Activated CD4-positive, alpha-beta memory T cell treated with anti-CD3 and anti-CD28 coated beads for 36 hours (primary cell): Measurements from ENCODE around the gene PIGN. TPM values are rescaled to one million over a fixed set of nuclear protein-coding genes. Genes with fewer than 3 reads are reported as not detected.

ENCODE experiments used
- CTCF ChIA-PET: fragments of 350-600 bp; sonication (Branson Sonifier 250); formaldehyde crosslinking; loops from one replicate; lab custom pipeline; 2021; ENCODE audit warnings: antibody characterized with exemption, inconsistent platforms; lab: Charles Lee
- POLR2A ChIA-PET: fragments of 350-600 bp; sonication (Branson Sonifier 250); formaldehyde crosslinking; loops from one replicate; lab custom pipeline; 2021; ENCODE audit warnings: antibody characterized with exemption; lab: Charles Lee
- DNase-seq: peaks from one replicate; pipeline ENCODE4 v3.0.0-alpha.2; 2020
- H3K27ac Mint-ChIP-seq: one replicate; pipeline ENCODE4 v1.8.0; 2021; ENCODE audit warnings: mixed read lengths
- H3K27me3 Mint-ChIP-seq: one replicate; pipeline ENCODE4 v1.8.0; 2021; ENCODE audit warnings: mixed read lengths
- H3K36me3 Mint-ChIP-seq: one replicate; pipeline ENCODE4 v1.8.0; 2021; ENCODE audit warnings: mixed read lengths
- H3K4me1 Mint-ChIP-seq: one replicate; pipeline ENCODE4 v1.8.0; 2021; ENCODE audit warnings: low read depth, mixed read lengths
- H3K4me3 Mint-ChIP-seq: one replicate; pipeline ENCODE4 v1.8.0; 2021; ENCODE audit warnings: mild to moderate bottlenecking, mixed read lengths
- H3K9me3 Mint-ChIP-seq: one replicate; pipeline ENCODE4 v1.8.0; 2021; ENCODE audit warnings: mixed read lengths
- intact Hi-C: fragments of 100-400 bp; cut with micrococcal nuclease; formaldehyde crosslinking; loops from one replicate; pipeline ENCODE4 v1.15.1; 2023
- total RNA-seq, 2 experiments: library from RNA; stranded (reverse); gene quantifications; one replicate each; pipeline ENCODE4 v1.2.3, GENCODE V29; 2021

PIGN gene
- total RNA-seq, 2 experiments from 2014 or later = 26.2 to 27.8 TPM

- ChIA-PET CTCF (no interaction called here), POLR2A (no interaction called here)
- intact Hi-C loops = no loop called here
Measured at GRCh38 chr18:62024983-62025382, 161.9 kb downstream of the PIGN start.

GRCh38 chr18:62023536-62023935 lies 163.3 kb downstream of the PIGN start:
- Mint-ChIP-seq H3K27ac (no peak overlapping the region), H3K27me3 (peaks cover 4% of the 10 kb centered on the region), H3K9me3 (no peaks in the 10 kb centered on the region), H3K4me3 (no peak overlapping the region), H3K4me1 (no peaks in the 10 kb centered on the region), H3K36me3 (no peaks in the 10 kb centered on the region)
- ChIA-PET CTCF (no interaction called here), POLR2A (no interaction called here)
- DNase-seq = no peak
- intact Hi-C loops = no loop called here

More at GRCh38 chr18:62024983-62025382, 161.9 kb downstream of the PIGN start:
- DNase-seq = no peak
- Mint-ChIP-seq H3K27ac (no peak overlapping the region), H3K4me1 (no peaks in the 10 kb centered on the region), H3K36me3 (no peaks in the 10 kb centered on the region), H3K9me3 (no peaks in the 10 kb centered on the region), H3K4me3 (no peak overlapping the region), H3K27me3 (peaks cover 4% of the 10 kb centered on the region)

GRCh38 chr18:62018759-62019041 lies 168.2 kb downstream of the PIGN start:
- Mint-ChIP-seq H3K4me1 (no peaks in the 10 kb centered on the region), H3K9me3 (no peaks in the 10 kb centered on the region), H3K27me3 (no peaks in the 10 kb centered on the region), H3K4me3 (no peak overlapping the region), H3K36me3 (no peaks in the 10 kb centered on the region), H3K27ac (no peak overlapping the region)
- intact Hi-C loops = no loop called here
- CTCF ChIA-PET = no interaction called here
- POLR2A ChIA-PET = interaction anchor here (0.6 kb wide), 1 partner anchor 402 kb away, joined by 3 read pairs; no protein-coding TSS in a partner anchor
- DNase-seq = no peak

- CTCF ChIA-PET = interaction anchor here (1.3 kb wide), 1 partner anchor 113 kb away, joined by 3 read pairs; no protein-coding TSS in a partner anchor
- Mint-ChIP-seq H3K27me3 (no peaks in the 10 kb centered on the region), H3K9me3 (no peaks in the 10 kb centered on the region), H3K27ac (no peak overlapping the region), H3K4me1 (no peaks in the 10 kb centered on the region), H3K36me3 (no peaks in the 10 kb centered on the region), H3K4me3 (no peak overlapping the region)
- intact Hi-C loops = no loop called here
- no peak for DNase-seq
- POLR2A ChIA-PET = no interaction called here
Measured at GRCh38 chr18:62018034-62018758, 168.7 kb downstream of the PIGN start.

- Mint-ChIP-seq H3K4me1 (no peaks in the 10 kb centered on the region), H3K4me3 (no peak overlapping the region), H3K36me3 (no peaks in the 10 kb centered on the region), H3K27ac (no peak overlapping the region), H3K27me3 (no peaks in the 10 kb centered on the region), H3K9me3 (no peaks in the 10 kb centered on the region)
- CTCF ChIA-PET = interaction anchor here (1.3 kb wide), 1 partner anchor 113 kb away, joined by 3 read pairs; no protein-coding TSS in a partner anchor
- POLR2A ChIA-PET = no interaction called here
- intact Hi-C loops = no loop called here
- no peak for DNase-seq
Measured at GRCh38 chr18:62017618-62018017, 169.2 kb downstream of the PIGN start.

- Mint-ChIP-seq H3K27me3 (no peaks in the 10 kb centered on the region), H3K9me3 (peaks cover 4% of the 10 kb centered on the region), H3K27ac (no peak overlapping the region), H3K4me1 (no peaks in the 10 kb centered on the region), H3K4me3 (no peak overlapping the region), H3K36me3 (peaks cover 2% of the 10 kb centered on the region)
- DNase-seq = no peak
- CTCF ChIA-PET = no interaction called here
- intact Hi-C loops = no loop called here
- POLR2A ChIA-PET = no interaction called here
Measured at GRCh38 chr18:62011416-62011815, 175.4 kb downstream of the PIGN start.

- no peaks in the 10 kb centered on the region for H3K4me1 Mint-ChIP-seq
- CTCF ChIA-PET = no interaction called here
- POLR2A ChIA-PET = no interaction called here
- H3K4me3 Mint-ChIP-seq = no peak overlapping the region
- DNase-seq = no peak
- intact Hi-C loops = no loop called here
- H3K27me3 Mint-ChIP-seq = no peaks in the 10 kb centered on the region
- peaks cover 12% of the 10 kb centered on the region for H3K9me3 Mint-ChIP-seq
- H3K27ac Mint-ChIP-seq = no peak overlapping the region
- H3K36me3 Mint-ChIP-seq = peaks cover 4% of the 10 kb centered on the region
Measured at GRCh38 chr18:62009521-62009920, 177.3 kb downstream of the PIGN start.

- Mint-ChIP-seq H3K36me3 (peaks cover 4% of the 10 kb centered on the region), H3K4me3 (no peak overlapping the region), H3K27me3 (no peaks in the 10 kb centered on the region), H3K27ac (no peak overlapping the region), H3K9me3 (peaks cover 23% of the 10 kb centered on the region), H3K4me1 (peaks cover 6% of the 10 kb centered on the region)
- ChIA-PET CTCF (interaction anchor here (0.7 kb wide), 1 partner anchor 83 kb away, joined by 3 read pairs; no protein-coding TSS in a partner anchor), POLR2A (no interaction called here)
- DNase-seq = no peak
- intact Hi-C loops = no loop called here
Measured at GRCh38 chr18:62001396-62001795, 185.5 kb downstream of the PIGN start.

GRCh38 chr18:61998957-61999356 lies 187.9 kb downstream of the PIGN start:
- POLR2A ChIA-PET = no interaction called here
- peaks cover 6% of the 10 kb centered on the region for H3K4me1 Mint-ChIP-seq
- no peak overlapping the region for H3K4me3 Mint-ChIP-seq
- H3K36me3 Mint-ChIP-seq = peaks cover 2% of the 10 kb centered on the region
- H3K27ac Mint-ChIP-seq = no peak overlapping the region
- CTCF ChIA-PET = interaction anchor here (0.6 kb wide), 1 partner anchor 870 kb away, joined by 3 read pairs; no protein-coding TSS in a partner anchor
- intact Hi-C loops = loop anchor here (2.0 kb wide), 1 partner anchor 46 kb away; no protein-coding TSS in a partner anchor
- DNase-seq = no peak
- no peaks in the 10 kb centered on the region for H3K27me3 Mint-ChIP-seq
- H3K9me3 Mint-ChIP-seq = peaks cover 15% of the 10 kb centered on the region

GRCh38 chr18:61998335-61998734 lies 188.5 kb downstream of the PIGN start:
- Mint-ChIP-seq H3K27me3 (no peaks in the 10 kb centered on the region), H3K36me3 (peaks cover 2% of the 10 kb centered on the region), H3K9me3 (peaks cover 15% of the 10 kb centered on the region), H3K4me3 (no peak overlapping the region), H3K27ac (no peak overlapping the region), H3K4me1 (peaks cover 6% of the 10 kb centered on the region)
- ChIA-PET POLR2A (no interaction called here), CTCF (no interaction called here)
- DNase-seq = no peak
- intact Hi-C loops = loop anchor here (2.0 kb wide), 1 partner anchor 46 kb away; no protein-coding TSS in a partner anchor

- H3K9me3 Mint-ChIP-seq = peaks cover 10% of the 10 kb centered on the region
- DNase-seq = no peak
- H3K4me1 Mint-ChIP-seq = peaks cover 16% of the 10 kb centered on the region
- intact Hi-C loops = no loop called here
- H3K36me3 Mint-ChIP-seq = peaks cover 2% of the 10 kb centered on the region
- no peak overlapping the region for H3K27ac Mint-ChIP-seq
- ChIA-PET POLR2A (no interaction called here), CTCF (no interaction called here)
- no peak overlapping the region for H3K4me3 Mint-ChIP-seq
- no peaks in the 10 kb centered on the region for H3K27me3 Mint-ChIP-seq
Measured at GRCh38 chr18:61995618-61996017, 191.2 kb downstream of the PIGN start.

GRCh38 chr18:61993831-61994230 lies 193.0 kb downstream of the PIGN start:
- CTCF ChIA-PET = no interaction called here
- POLR2A ChIA-PET = no interaction called here
- Mint-ChIP-seq H3K36me3 (no peaks in the 10 kb centered on the region), H3K4me3 (no peak overlapping the region), H3K27me3 (no peaks in the 10 kb centered on the region), H3K27ac (no peak overlapping the region), H3K9me3 (no peaks in the 10 kb centered on the region), H3K4me1 (peaks cover 12% of the 10 kb centered on the region)
- intact Hi-C loops = no loop called here
- no peak for DNase-seq

- no peaks in the 10 kb centered on the region for H3K27me3 Mint-ChIP-seq
- POLR2A ChIA-PET = no interaction called here
- CTCF ChIA-PET = no interaction called here
- peaks cover 10% of the 10 kb centered on the region for H3K4me1 Mint-ChIP-seq
- no peak overlapping the region for H3K27ac Mint-ChIP-seq
- intact Hi-C loops = no loop called here
- H3K36me3 Mint-ChIP-seq = no peaks in the 10 kb centered on the region
- H3K4me3 Mint-ChIP-seq = no peak overlapping the region
- no peak for DNase-seq
- no peaks in the 10 kb centered on the region for H3K9me3 Mint-ChIP-seq
Measured at GRCh38 chr18:61992923-61993322, 193.9 kb downstream of the PIGN start.
